ENCODE results near the gene PIGZ.

PIGZ gene

DNA sequence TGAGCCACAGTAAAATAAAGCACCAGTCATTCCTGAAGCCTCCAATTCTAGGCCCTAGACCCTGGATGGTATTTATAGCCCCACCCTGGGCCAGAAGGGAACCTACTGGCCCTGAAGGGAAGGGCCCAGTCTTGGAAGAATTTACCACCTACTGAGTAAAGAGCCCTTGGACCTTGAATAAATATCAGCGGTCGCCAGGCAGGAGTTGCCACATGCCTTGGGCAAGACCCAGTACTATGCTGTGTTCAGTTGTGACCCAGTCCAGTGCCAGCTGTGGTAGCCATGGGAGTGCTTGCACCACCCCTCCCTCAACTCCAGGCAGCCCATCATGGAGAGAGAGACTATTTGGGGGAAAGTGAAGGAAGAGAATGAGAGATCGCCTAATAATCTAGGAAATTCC is 53.3 kb downstream of the PIGZ start:
- DNase-seq (ENCODE audit: low spot score): no peak

DNA sequence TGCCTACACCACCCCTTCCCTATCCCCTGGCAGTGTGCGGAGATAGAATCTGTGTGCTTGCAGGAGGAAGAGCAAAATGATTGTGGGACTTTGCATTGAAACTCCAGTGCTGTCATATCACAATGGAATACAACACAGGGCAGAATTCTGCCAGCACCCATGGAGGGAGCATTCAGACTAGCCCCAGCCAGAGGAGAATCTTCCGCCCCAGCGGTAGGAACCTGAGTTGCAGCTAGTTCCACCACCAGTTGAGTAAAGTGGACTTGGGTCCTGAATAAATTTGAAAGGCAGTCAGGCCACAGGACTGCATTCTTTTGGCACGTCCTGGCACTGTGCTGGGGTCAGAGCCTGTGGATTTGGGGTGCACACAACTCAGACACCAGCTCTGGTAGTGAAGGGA is 53.8 kb downstream of the PIGZ start:
- DNase-seq (ENCODE audit: low spot score): no peak

DNA sequence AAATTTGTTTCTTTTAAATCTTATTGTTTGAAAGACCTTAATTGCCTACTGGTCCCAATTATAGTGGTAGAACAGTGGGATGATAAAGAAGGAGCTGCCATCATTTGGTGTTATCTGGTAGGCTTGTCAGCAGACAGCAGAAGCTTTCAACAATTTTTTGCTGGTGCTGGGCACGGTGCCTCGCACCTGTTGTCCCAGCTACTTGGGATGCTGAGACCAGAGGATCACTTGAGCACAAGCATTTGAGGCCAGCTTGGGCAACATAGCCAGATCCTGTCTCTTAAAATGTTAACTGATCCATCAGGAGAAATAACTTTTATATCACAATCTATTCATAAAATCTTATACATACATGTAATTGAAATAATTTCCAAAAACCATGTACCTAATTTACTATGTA is 64.9 kb downstream of the PIGZ start:
- DNase-seq (ENCODE audit: low spot score): no peak

DNA sequence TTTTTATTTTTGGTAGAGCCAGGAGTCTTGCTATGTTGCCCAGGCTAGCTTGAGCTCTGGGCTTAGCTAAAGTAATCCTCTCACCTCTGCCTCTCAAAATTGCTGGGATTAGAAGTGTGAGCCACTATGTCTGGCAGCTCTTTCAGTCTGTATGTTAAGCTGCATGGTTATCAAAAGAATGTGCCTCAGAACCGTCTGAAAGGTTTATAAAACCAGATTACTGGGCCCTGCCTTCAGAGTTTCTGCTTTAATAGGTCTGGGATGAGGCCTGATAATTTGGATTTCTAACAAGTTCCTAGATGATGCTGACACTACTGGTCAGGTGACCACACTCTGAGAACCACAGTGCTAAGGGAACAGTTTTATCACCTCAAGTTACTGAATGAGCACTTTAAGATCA is 66.3 kb downstream of the PIGZ start:
- DNase-seq (ENCODE audit: low spot score): no peak

DNA sequence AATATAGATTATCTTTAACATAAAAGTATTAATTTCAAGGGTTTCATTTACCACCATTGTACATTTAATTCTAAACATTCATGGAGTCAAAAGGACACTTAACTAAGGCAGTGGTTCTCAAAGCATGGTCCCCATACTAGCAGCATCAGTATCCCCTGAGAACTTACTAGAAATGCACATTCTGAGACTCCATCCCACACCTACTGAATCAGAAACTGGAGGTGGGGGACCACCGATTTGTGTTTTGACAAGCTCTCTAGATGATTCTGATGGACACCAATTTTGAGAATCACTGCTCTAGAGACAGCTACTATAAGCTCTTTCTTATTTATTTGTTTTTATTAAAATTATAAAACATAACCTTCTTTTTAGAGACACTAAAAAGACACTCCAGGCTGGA is 66.9 kb downstream of the PIGZ start:
- DNase-seq (ENCODE audit: low spot score): no peak

All from pons (tissue), 1 donor.